K562 (cell line): Measurements from ENCODE around the gene SSR2. TPM values are rescaled to one million over a fixed set of nuclear protein-coding genes. Genes with fewer than 3 reads are reported as not detected.
A peak's percentile ranks its signal among the peaks of the same experiment; 100 is the strongest.

Source experiments
- ARID1B ChIP-seq: fragments of 450-650 bp; IDR thresholded peaks from 2 replicates; pipeline ENCODE4 v1.6.1; 2016; ENCODE audit warnings: antibody characterized with exemption, mild to moderate bottlenecking, inconsistent platforms
- FOXJ3 ChIP-seq: sonication (generic); formaldehyde crosslinking; IDR thresholded peaks from 2 replicates; pipeline ENCODE4 v1.4.0; 2020; ENCODE audit warnings: mild to moderate bottlenecking, missing genetic modification reagents
- FOXO4 ChIP-seq: fragments of 450-650 bp; formaldehyde crosslinking; IDR thresholded peaks from 2 replicates; pipeline ENCODE4 v1.4.0; 2020; ENCODE audit warnings: mild to moderate bottlenecking, moderate library complexity
- HDAC6 ChIP-seq: IDR thresholded peaks from 2 replicates; pipeline ENCODE4 v1.6.1; 2012; ENCODE audit warnings: low read depth, mild to moderate bottlenecking, control low read depth, inconsistent platforms, low read length, moderate library complexity
- NCOA4 ChIP-seq: fragments of 450-650 bp; IDR thresholded peaks from 2 replicates; pipeline ENCODE4 v1.6.1; 2018; ENCODE audit warnings: mild to moderate bottlenecking; ENCODE audit not compliant: partially characterized antibody
- NFIC ChIP-seq: fragments of 450-650 bp; IDR thresholded peaks from 2 replicates; pipeline ENCODE4 v1.6.1; 2017; ENCODE audit warnings: mild to moderate bottlenecking, inconsistent platforms
- RBBP5 ChIP-seq: fragments of 200-600 bp; sonication (generic); IDR thresholded peaks from 2 replicates; pipeline ENCODE4 v1.6.1; 2012; ENCODE audit warnings: borderline replicate concordance, mild to moderate bottlenecking, low read length, control low read depth, inconsistent platforms; ENCODE audit not compliant: insufficient read depth, poor library complexity, severe bottlenecking
- RBM22 ChIP-seq: fragments of 200-400 bp; formaldehyde crosslinking; IDR thresholded peaks from 2 replicates; pipeline ENCODE4 v1.6.1; 2018; ENCODE audit warnings: low read length, low read depth; ENCODE audit not compliant: poor library complexity, severe bottlenecking
- SAP30 ChIP-seq: fragments of 200-600 bp; sonication (generic); IDR thresholded peaks from 2 replicates; pipeline ENCODE4 v1.6.1; 2012; ENCODE audit warnings: borderline replicate concordance, low read depth, mild to moderate bottlenecking, moderate library complexity, low read length, control low read depth, inconsistent platforms; ENCODE audit not compliant: insufficient read depth, poor library complexity, severe bottlenecking
- SPI1 ChIP-seq: IDR thresholded peaks from 2 replicates; pipeline ENCODE4 v1.6.1; 2011; ENCODE audit warnings: low read depth, low read length, control low read depth, borderline replicate concordance
- UBTF ChIP-seq, 2 experiments: IDR thresholded peaks; 2 replicates each; pipeline ENCODE4 v1.6.1; 2012; ENCODE audit warnings: improper control_type of control experiment in 2 of 2, low read depth in 2 of 2, low read length in 2 of 2, borderline replicate concordance in 1 of 2
- ZNF146 ChIP-seq: IDR thresholded peaks from one replicate; pipeline ENCODE4 v1.6.1; 2018; ENCODE audit warnings: missing compliant biosample characterization; ENCODE audit not compliant: unreplicated experiment
- ZNF511 ChIP-seq: sonication (generic); formaldehyde crosslinking; IDR thresholded peaks from 2 replicates; pipeline ENCODE4 v1.8.0; 2022; ENCODE audit warnings: mild to moderate bottlenecking, missing genetic modification reagents
- ZZZ3 ChIP-seq: fragments of 450-650 bp; IDR thresholded peaks from 2 replicates; pipeline ENCODE4 v1.6.1; 2016; ENCODE audit warnings: antibody characterized with exemption, mild to moderate bottlenecking, moderate library complexity
- polyA plus RNA-seq, 8 experiments: library from polyadenylated mRNA; depleted of rRNA in 4 of 8; stranded (reverse) in 5 of 8; unstranded in 3 of 8; fragments of >200 nt; fragmentation: Nextera tagmentation in 2 of 8; fragmentation: Illumina TruSeq in 1 of 8; extraction: Ambion mirVana in 2 of 8; extraction: Trizol in 1 of 8; gene quantifications; 2 replicates each; pipeline versions ENCODE4 v1.2.1 to v1.2.3, GENCODE V29; 2011 to 2014; ENCODE audit warnings: inconsistent platforms in 1 of 8, missing spikeins in 1 of 8
- total RNA-seq, 7 experiments: library from RNA; depleted of rRNA in 6 of 7; stranded (reverse); fragments of >200 nt in 6 of 7; fragmentation: Illumina TruSeq in 2 of 7; extraction: Trizol in 2 of 7; gene quantifications; 2 replicates each; pipeline versions ENCODE4 v1.2.1 to v1.2.3, GENCODE V29; 2011 to 2021; ENCODE audit warnings: low replicate concordance in 1 of 7
- TF ChIP-seq, protein P1 (sequence below): fragments of 250-450 bp; sonication (Bioruptor Pico); IDR thresholded peaks from 2 replicates; pipeline ENCODE4 v1.4.0; 2020; ENCODE audit warnings: mild to moderate bottlenecking, moderate library complexity
- TF ChIP-seq, protein P2 (sequence below): sonication (generic); formaldehyde crosslinking; IDR thresholded peaks from 2 replicates; pipeline ENCODE4 v1.4.0; 2020; ENCODE audit warnings: mild to moderate bottlenecking, missing genetic modification reagents
- TF ChIP-seq, protein P3 (sequence below), 2 experiments: fragments of 450-650 bp; IDR thresholded peaks; 2 replicates each; pipeline ENCODE4 v1.6.1; 2016

The SSR2 gene
- total and polyA plus RNA-seq, 9 of the 15 experiments (the other 6 are each of a cell fraction or from before 2014, with no cell fraction given): 161 to 411 (median 240) TPM

DNA sequence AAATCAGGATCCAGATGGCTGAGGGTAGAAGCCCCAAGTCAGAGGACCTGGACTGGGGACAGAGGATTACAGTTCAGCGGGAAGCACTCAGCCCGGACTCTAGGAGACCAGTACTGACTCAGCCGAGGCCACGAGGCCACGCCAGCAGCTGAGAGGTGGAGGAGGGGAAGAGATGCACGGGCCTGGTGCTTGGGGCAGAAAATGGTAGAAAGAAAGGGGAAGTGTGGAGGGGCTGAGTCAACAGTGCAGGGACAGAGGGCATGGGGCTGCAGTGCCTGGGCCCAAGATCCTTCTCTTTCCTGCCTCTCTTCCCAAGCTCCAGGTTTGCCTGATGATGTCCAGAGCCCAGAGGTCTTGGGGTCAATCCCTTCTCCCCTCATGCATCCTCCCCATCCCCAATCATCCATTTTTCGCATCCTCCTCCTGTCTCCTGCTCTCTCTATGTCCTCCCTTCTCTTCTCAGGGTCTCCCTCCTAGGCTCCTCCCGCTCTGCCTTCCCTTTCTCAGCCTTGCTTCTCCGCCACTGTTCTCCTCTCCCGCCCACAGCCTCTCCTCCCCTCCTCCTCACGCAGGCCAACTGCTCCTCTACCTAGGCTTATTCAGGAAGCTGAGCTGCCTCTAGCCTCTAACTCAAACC lies 50.1 kb downstream of the SSR2 start (continued):
- TF ChIP-seq, protein P1, sequence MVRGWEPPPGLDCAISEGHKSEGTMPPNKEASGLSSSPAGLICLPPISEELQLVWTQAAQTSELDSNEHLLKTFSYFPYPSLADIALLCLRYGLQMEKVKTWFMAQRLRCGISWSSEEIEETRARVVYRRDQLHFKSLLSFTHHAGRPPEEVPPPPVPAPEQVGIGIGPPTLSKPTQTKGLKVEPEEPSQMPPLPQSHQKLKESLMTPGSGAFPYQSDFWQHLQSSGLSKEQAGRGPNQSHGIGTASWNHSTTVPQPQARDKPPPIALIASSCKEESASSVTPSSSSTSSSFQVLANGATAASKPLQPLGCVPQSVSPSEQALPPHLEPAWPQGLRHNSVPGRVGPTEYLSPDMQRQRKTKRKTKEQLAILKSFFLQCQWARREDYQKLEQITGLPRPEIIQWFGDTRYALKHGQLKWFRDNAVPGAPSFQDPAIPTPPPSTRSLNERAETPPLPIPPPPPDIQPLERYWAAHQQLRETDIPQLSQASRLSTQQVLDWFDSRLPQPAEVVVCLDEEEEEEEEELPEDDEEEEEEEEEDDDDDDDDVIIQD (CRISPR knock-in tag): no peak
- TF ChIP-seq ARID1B: peak; percentile 78
- TF ChIP-seq FOXO4: no peak
- TF ChIP-seq ZNF146 (CRISPR knock-in tag): no peak
- no peak for TF ChIP-seq HDAC6
- peak; percentile 43 for TF ChIP-seq SAP30
- TF ChIP-seq NFIC: 0 out of 2 replicates have a peak, but pooled peaks have one; percentile 9
- no peak for TF ChIP-seq ZNF511 (CRISPR knock-in tag)
- TF ChIP-seq, protein P2, sequence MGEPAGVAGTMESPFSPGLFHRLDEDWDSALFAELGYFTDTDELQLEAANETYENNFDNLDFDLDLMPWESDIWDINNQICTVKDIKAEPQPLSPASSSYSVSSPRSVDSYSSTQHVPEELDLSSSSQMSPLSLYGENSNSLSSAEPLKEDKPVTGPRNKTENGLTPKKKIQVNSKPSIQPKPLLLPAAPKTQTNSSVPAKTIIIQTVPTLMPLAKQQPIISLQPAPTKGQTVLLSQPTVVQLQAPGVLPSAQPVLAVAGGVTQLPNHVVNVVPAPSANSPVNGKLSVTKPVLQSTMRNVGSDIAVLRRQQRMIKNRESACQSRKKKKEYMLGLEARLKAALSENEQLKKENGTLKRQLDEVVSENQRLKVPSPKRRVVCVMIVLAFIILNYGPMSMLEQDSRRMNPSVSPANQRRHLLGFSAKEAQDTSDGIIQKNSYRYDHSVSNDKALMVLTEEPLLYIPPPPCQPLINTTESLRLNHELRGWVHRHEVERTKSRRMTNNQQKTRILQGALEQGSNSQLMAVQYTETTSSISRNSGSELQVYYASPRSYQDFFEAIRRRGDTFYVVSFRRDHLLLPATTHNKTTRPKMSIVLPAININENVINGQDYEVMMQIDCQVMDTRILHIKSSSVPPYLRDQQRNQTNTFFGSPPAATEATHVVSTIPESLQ (CRISPR knock-in tag): no peak
- TF ChIP-seq FOXJ3 (CRISPR knock-in tag): no peak
- no peak for TF ChIP-seq NCOA4
- no peak for TF ChIP-seq RBM22
- TF ChIP-seq ZZZ3: no peak
- peak in 1 of 2 experiments; percentile 73; a peak in 1 of 4 replicates for TF ChIP-seq UBTF (IDR thresholded peaks at IDR 0.05; ENCODE audit: borderline replicate concordance in 1 of 2, low read depth in 2 of 2, low read length in 2 of 2)
- TF ChIP-seq RBBP5: peak; percentile 7
- TF ChIP-seq, protein P3, sequence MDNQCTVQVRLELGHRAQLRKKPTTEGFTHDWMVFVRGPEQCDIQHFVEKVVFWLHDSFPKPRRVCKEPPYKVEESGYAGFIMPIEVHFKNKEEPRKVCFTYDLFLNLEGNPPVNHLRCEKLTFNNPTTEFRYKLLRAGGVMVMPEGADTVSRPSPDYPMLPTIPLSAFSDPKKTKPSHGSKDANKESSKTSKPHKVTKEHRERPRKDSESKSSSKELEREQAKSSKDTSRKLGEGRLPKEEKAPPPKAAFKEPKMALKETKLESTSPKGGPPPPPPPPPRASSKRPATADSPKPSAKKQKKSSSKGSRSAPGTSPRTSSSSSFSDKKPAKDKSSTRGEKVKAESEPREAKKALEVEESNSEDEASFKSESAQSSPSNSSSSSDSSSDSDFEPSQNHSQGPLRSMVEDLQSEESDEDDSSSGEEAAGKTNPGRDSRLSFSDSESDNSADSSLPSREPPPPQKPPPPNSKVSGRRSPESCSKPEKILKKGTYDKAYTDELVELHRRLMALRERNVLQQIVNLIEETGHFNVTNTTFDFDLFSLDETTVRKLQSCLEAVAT (IDR thresholded peaks at IDR 0.05): peak; percentile 41 to 87; a peak in 3 of 4 replicates
- peak; percentile 99 for TF ChIP-seq SPI1
